SK-N-MC (cell line): ENCODE data around the gene AK2.

Experiments used
- EZH2 ChIP-seq: fragments of 200-600 bp; sonication (generic); IDR thresholded peaks from one replicate; pipeline ENCODE4 v1.6.1; 2017; ENCODE audit warnings: antibody characterized with exemption
- POLR2AphosphoS5 ChIP-seq: IDR thresholded peaks from 2 replicates; pipeline ENCODE4 v1.6.1; 2012; ENCODE audit warnings: mild to moderate bottlenecking, low read depth, low read length, borderline replicate concordance

DNA sequence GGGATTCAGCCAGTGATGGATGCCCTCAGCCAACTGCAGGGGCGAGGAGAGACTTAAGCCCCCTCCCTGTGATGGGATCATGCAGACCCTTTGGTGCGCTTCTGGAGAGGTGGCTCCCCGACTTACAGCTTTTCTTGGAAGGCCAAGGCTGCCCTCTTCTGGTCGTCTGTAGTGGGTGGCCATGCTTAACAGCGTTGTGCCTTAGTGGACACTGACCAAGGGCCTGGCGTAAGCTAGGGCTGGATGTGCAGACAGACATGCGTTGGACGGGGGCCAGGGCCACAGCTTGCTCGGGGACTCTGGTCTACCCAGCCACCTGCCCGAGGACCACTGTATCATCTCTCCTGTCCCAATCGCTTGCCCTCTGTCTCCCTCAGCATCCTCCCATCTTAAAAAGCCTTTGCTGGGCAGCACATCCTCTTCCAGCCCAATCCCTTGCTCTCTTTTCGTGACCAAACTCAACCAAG, 49.7 kb upstream of the AK2 start:
- TF ChIP-seq POLR2AphosphoS5 (no peak), EZH2 (no peak)
